Activated T-cell treated with anti-CD3 and anti-CD28 coated beads, Interleukin-2, amount 50 U/mL, for 1 hour (primary cell): ENCODE results near the gene ADAT2.

Experiments
- DNase-seq: peaks from one replicate; pipeline ENCODE4 v3.0.0-alpha.2; 2020

The ADAT2 gene

DNA sequence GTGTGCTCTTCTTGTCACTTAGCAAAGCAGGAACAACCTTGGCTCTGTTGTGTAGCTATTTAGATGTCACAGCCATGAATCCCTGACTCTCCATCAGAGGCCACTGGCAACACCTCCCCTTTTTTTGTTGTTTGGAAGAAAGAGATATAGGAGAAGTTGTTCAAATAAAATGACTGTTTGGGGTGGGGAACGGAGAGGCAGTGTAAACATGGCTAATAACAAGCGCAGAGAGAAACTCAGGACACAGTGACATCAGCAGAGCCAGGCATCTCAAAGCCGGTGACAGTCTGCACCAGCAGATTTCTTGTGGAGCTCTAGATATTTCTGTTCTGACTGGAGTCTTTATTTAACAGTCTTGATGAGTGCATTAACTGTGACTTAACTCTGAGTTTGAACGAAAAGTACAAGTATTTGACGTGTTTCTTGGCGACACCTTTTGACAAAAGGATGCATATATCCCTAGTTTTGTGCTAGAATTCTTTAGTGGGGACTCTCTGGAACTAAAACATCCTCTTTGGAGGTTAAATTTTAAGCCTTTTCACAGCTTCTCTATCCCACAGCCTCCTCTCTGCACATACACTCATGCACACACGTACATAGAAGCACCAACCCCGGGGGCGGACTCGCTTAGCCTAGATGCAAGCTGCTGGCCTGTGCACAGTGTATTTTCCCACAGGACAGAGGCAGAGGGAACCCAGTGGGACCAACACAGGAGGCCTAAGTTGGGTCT, 53.8 kb downstream of the ADAT2 start:
- DNase-seq, result no peak

DNA sequence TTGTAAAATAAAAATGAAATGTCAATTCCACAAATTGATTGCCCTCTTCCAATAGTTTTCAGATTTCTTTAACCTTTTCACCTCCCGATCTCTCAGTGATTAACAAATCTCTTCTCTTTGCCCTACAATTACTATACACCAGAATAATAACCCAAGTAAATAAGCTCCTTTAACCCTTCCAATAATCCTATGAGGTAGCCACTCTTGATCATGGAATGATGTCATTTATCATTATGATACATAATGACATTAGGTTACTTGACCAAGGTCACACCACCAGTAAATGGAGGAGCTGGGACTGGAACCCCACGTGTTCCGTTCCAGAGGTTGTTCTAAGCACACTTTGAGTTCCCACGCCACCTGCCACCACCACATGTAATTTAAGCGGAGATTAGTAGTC, 54.8 kb downstream of the ADAT2 start:
- DNase-seq, result no peak

DNA sequence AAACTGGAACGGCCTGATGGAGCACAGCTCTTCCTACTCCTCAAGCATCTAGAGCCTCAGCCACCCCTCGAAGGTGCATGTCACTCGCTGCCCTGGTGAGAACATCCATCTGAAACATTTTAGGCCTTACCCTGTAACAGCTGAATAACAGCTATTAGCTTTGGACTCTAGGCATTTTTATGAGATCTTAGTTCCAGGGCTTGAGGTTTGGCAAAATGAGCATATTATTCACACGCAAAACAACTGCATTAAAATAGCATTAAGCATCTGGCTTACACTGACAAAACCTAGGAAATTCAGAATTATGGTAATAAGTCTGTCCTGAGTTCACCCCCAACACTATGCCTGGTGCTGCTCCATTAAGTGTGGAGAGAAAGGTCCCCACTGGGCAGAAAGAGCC, 56.1 kb downstream of the ADAT2 start:
- DNase-seq, result no peak

DNA sequence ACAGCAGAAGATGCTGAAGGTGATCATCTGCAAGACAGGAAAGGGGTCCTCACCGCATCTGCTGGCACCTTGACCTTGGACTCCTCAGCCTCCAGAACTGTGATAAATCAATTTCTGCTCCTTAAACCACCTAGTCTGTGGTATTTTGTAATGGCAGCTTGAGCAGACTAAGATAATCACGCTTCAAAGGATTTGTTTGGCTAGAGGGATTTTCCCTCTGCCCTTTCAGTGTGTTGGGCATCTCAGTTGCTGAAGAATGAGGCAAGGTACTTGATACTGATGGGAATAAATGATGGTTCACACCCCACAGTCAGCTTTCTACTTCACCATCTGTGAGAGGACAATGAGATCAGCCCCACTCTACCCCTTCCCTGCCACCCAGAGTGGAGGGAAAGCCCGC, 60.2 kb downstream of the ADAT2 start:
- DNase-seq, result no peak

DNA sequence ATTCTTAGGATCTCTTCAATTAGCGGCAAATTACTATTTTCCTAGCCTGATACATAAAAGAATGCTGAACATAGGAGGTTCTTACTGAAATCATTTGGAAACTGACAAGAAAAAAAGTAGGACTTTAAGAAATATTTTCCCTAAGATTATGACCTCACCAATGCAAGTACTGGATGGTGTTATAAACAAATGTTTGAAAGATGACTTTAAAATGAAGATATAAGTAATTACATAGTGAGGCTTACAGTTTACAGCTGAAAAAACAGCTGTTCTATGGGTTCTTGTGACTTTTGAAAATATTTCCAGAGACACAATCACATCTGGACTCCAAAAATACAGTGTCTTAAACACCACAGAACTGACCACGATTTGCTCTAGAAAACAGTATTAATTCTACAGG, 64.9 kb downstream of the ADAT2 start:
- DNase-seq, result no peak

DNA sequence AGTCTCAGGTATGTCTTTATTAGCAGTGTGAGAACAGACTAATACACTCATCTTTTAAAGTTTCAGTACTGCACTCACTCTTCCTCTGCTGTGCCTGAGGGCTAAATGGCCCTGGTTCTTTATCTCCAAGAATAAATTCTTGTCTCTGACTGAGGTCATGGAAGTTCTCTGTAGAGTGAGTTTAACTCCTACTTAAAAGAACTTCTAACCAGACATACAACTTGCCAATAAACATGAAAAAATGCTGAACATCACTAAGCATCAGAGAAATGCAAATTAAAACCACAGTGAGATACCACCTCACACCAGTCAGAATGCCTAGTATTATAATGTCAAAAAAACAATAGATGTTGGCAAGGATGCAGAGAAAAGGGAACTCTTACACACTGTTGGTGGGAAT, 73.6 kb downstream of the ADAT2 start:
- DNase-seq, result no peak

DNA sequence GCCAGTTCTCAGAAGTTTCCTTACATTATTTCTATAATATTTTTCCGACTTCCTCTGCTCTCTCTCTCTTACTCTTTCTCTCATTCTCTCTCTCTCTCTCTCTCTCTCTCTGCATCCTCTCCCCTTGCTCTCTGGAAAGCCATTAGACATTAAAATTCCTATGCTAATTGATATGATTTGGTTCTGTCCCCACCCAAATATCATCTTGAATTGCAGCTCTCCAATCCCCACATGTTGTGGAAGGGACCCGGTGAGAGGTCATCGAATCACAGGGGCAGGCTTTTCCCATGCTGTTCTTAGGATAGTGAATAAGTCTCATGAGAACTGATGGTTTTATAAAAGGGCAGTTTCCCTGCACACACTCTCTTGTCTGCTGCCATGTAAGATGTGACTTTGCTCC, 74.1 kb downstream of the ADAT2 start:
- DNase-seq, result no peak

DNA sequence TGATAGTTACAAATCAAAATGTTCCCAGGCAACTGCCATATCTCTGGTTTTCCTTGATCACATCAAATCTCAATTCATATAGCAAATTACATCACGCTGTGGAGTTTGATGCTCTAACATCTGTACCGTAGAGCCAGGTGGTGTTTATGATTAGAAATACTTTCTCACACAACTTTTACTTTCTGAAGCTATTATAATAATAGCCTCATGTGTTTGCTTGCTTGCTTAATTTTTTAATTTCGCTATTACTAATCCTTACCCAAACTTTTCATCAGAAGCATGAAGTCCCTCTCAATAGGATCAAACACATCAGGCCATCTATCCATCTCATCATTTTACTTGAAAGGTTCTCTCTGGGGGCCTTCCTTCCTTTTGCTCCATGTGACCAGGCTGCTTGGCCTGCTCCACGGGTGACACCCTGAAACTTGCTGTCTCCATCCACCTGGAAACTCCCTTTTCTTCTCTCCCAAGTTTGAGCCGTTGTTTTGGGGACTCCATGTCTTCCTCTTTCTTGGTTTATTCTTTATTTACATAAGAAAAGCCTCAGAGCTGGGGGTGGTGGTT, 75.4 kb downstream of the ADAT2 start:
- no peak for DNase-seq

DNA sequence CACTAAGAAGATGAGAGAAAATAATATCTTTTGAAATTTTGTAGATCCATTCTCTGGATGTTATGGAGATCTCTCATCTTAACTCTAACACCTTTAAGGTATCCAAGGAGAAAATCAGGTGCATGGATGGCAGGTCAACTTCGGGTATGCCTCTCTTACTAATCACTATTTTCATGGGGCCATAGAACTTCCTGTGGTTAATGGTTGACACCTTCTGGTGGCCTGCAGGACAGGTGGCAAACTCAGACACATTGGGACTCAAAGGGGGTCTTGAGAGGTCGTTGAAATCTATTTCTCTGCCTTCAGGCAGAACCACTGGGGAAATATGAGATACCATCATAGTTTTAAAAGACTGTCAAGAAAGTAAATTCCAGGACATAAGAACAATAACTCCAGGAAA, 76.5 kb downstream of the ADAT2 start:
- DNase-seq, result no peak
